ENCODE data around the gene FADS6.
A peak's percentile ranks its signal among the peaks of the same experiment; 100 is the strongest.

The FADS6 gene

DNA sequence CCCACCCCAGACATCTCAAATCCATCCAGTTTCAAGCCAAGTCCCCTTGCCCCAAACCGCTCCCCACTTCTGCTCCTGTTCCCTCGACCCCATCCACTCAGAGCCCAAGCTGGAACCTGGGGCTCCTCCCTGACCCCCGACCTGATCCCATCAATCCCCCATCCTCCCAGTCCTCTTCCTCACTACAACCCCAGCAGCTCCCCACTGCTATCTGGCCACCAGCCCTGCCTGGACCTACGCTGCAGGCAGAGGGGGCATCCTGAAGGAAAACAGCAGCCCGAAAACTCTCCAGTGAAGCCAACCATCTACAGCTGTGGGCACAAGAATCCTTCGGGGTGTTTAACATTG, 24.6 kb downstream of the FADS6 start:
- no peak for DNase-seq (ENCODE audit: low spot score)

DNA sequence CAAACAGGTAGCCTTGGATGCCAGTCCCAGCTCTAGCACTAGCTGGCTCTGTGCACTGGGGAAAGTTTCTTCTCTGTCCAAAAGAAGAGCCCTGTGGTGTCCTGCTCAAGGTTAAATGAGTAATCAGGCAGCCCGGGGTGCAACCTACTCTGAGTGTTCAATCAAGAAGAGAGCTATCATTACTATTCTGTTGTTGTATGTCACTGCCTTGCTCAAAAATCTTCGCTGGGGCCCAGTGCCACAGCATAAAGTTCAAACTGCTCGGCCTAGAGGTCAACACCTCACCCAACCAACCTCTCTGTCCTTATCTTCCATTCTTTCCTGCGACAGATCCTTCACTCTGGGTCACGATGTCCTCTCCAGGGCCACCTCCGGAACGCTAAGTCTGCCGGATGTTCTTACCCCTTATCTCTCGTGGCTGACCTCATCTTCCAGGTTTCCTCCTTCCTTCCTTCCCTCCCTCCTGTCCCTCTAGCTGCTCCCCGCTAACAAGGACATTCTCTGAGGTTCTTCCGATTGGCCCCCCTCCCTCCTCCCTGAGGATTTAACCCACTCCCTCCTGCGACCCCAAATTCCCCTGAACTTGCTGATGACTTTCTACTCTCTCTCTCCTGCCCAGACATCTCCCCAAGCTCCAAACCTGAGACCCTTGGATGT, 25.1 kb downstream of the FADS6 start:
- DNase-seq (ENCODE audit: low spot score): no peak

DNA sequence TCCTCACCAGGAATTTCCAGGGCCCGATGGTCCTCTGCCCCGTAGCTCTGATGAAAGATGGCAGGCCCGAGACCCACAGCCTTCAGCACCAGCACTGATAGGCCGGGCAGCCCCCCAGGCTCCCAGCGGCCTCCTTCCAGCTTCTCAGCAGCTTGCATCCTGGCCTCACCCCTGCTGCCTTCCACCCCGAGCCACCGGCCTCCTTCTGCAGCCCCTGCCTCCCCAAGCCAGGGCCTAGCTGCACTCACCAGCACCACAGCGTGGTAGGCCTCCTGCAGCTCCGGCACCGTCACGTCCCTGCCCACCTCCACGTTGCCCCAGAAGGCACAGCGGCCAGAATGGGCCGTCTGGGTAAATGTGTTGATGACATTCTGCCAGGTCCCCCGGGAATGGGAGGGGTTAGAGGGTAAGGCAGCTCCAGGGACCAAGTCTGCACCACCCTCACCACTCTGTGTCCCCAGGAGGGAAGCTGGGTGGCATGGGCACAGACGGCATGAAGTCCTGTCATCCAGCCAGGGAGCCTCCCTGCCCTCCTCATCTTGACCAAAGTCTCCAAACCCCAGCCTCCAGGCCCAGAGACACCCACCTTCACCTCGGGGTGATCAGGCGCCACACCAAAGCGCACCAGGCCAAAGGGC, 27.1 kb downstream of the FADS6 start:
- DNase-seq (ENCODE audit: low spot score): no peak

- DNase-seq (ENCODE audit: low spot score): no peak
Measured at GRCh38 chr17:74865504-74866197, 27.8 kb downstream of the FADS6 start.

DNA sequence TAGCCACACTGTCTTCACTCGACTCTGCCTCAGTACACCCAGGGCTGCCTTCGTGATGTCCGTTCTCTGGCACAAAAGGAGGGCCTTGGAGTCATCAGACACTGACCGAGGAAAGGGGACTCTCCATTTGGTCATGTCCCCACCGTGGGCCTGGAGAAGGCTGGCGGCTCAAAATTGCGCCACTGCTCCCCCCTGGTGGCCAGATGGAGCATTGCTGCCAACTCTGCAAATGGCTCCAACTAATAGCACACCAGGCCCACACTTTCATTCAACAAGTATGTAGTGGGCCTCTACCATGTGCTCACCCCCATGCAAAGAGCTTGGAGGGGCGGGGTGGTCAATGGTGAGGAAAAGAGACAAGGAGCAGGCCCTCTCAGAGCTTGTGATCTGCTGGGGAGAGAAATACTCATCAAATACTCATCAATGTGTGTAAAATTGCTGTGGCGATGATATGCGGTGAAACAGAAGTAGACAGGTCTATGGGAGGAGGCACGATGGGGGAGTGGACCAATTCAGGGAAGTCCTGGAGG, 28.5 kb downstream of the FADS6 start:
- DNase-seq (ENCODE audit: low spot score): peak; percentile 61

DNA sequence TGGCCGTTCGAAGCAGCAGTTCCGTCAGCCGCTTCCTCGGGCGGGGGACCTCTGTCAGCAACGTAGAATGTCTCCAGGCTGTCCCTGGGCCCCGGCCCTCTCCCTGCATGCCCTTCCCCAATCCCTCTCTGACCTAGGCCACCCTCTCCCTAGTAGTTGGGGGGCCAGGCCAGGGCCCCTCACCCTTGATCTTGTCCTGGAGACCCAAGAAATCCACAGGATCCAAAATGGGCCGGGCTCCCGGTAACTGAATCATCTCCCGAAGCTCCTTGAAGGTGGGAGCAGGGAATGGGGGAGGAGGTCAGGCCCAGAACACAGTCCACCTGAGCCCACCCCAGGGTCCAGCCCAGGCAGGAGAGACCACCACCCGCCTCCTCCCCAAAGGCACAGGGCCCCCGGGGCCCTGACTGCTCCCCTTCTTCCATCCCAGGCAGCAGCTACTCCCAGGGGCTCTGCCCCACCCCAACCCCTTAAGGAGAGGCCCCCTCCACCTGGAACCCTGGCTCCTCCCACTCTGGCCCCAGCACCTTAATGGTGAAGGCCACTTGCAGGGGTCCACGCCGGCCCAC, 29.1 kb downstream of the FADS6 start:
- DNase-seq (ENCODE audit: low spot score): no peak

DNA sequence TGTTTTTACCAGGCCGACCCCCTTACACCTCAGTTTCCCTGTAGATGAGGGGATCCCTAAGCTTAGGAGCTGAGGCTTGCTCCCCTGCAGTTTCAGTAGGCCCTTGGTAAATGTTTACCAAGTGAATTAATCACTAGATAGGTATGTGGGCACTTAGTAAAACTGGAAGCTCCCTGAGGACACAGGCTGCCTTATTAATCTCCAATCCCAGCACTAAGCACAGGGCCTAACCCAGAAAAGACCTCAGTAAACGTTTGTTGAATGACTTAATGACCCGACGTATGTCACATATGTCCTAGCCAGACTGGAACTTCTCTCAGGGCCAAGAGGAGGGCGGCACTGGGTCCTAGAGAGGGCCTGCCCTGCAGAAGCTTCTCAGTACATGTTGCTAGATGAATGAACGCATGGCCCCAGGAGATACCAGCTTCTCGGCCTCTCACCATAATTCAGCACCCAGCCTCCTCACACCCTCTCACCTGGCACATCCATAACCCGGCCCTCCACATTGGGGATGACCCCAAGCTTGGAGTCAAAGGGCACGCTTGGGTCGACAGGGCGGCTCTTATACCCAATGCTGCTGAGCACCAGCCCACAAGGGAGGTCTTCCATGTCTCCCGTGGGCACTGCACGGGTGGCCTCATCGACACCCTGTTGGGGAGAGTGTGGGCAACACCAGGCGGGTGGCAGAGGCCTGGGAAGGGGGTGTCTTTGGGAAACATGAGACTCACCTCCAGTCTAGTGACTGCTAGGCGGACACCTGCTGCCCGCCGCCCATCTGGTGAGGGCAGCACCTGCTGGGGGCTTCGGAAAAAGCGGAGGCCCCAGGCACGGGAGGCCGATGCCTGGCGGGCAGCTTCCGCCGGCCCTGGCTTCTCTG, 29.8 kb downstream of the FADS6 start:
- no peak for DNase-seq (ENCODE audit: low spot score)

- DNase-seq (ENCODE audit: low spot score): no peak
Measured at GRCh38 chr17:74862919-74863318, 30.5 kb downstream of the FADS6 start.

DNA sequence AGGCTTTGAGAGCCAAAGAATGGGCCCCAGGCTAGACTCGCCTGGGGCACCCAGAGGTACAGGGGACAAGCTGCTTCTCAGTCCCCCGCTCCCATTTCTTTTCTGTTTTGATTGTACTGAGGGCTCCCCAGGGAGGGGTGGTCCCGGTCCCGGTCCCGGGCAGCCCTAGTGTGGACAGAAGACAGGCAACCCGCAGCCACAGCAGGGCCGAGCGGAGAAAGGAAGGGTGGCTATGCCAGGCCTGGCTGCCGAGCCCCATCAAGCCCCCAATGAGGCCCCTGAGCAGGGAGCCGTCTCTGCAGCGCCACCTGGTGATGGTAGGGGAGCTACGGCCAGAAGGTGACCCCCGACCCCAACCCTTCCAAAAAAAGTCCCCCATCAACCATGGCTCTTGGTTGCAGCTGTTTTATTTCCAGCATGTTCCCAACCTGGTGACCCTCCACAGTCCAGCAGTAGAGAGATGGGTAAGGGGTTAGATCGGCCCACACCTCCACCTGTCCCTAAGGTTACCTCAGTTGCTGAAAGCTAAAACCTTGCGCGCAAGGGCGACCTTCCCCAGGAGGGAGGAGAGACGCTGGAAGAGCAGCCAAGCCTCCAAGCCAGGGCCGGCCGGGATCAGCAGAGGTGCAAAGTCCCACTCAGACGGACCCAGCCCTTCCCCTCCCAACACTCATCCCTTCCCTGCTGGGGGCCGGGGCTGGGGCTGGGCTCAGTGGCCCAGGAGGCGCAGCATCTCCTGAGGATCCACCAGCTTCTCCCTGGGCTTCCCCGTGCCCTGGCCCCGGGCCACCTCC, 31.1 kb downstream of the FADS6 start:
- DNase-seq (ENCODE audit: low spot score): no peak

DNA sequence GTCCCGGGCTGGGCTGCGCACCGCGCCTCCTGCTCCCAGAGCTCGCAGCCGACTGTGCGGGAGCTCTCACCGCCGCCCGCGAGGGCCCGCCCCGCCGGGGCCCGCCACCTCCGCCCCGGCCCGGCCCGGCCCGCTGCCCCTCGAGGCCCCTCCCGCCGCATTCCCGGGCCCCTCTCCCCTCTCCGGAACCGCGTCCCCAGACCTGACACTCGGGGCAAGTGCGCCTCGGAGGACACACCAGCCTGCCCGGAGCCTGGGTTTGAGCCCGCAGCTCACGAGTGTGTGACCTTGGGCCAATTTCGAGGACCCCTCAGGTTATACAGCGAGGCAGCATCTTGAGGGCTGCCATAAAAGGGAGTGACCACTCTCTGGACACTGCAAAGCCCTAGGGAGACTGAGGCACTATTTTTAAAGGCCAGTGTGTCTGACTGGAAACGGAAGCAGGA, 31.7 kb downstream of the FADS6 start:
- no peak for DNase-seq (ENCODE audit: low spot score)

GRCh38 chr17:74860872-74861661, 32.4 kb downstream of the FADS6 start:
- no peak for DNase-seq (ENCODE audit: low spot score)

- DNase-seq (ENCODE audit: low spot score): no peak
Measured at GRCh38 chr17:74860229-74860871, 33.1 kb downstream of the FADS6 start.

DNA sequence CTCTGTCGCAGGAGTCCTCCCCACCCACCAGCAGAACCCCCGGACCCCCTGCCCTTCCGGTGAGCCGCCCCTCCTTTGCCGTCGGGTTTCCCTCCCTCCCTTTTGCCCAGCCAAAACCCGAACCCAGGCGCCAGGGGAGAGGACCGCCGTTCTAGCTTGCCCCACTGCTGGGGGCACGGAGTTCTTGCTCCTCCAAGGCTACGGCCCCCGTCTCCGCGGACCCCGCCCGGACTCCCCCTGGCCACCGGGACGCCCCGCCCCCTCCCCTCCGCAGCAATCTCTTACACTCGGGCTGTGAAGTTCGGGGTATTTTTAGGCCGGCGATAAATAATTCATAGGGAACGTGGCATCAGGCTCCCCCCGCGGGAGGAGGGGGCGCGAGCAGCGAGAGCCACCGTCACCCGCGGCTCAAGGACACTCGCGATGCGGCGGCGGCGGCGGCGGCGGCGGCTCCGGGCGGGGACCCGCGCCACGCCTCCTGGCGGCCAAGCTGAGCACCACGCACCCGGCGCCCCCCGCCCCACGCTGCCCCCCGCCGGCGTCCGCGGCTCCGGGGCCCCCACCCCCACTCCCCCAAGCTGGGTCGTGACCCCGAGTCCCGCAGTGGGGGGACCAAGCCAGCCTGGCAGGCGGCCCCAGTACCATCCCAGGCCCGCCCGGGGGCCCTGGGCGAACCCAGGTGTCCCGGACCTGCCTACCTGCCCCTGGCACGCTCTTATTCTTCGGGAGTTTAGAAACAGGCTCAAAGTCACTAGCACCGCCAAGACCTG, 33.8 kb downstream of the FADS6 start, which contains the start of gene GRIN2C:
GRIN2C (minus strand) TSS at position 427 of the 770 bp plus-strand sequence. CDS start 4,793 bp downstream, outside the sequence.
- DNase-seq (ENCODE audit: low spot score): no peak

DNA sequence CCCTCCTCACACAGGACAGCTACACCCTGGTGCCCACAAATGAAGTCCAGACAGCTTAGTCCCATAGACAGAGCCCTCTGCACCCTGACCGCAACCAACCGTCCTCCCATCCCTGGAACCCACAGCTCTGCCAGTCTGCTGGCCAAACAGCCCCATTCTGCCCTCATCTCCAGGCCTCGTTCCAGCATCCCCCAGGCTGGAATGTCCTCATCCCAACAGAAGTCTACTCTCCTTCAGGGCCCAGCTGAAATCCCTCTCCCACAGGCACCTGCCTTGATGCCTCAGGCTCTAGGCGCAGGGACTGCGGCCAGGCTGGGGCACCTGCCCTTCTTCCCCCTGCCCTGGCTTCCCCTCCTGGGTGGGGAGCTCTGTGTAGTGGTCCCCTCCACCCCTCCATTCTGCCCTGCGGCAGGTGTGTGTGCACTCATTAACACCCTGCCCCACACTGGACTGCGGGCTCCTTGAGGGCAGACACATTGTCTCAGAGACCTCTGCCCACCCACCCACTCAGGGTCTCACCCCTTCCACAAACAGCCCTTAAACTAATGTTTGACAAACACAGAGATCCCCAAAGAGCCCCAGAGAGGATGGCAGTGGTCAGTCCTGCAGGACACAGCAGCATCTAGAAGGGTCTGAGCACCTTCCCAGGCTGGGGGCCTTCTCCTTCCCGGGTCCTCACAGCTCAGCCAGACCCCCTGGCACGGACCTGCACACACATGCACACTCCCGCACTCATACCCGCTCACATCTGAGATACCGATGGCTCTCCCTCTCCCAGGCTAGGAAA, 34.6 kb downstream of the FADS6 start:
- no peak for DNase-seq (ENCODE audit: low spot score)

GRCh38 chr17:74857191-74857590, 36.2 kb downstream of the FADS6 start:
- DNase-seq (ENCODE audit: low spot score): no peak

DNA sequence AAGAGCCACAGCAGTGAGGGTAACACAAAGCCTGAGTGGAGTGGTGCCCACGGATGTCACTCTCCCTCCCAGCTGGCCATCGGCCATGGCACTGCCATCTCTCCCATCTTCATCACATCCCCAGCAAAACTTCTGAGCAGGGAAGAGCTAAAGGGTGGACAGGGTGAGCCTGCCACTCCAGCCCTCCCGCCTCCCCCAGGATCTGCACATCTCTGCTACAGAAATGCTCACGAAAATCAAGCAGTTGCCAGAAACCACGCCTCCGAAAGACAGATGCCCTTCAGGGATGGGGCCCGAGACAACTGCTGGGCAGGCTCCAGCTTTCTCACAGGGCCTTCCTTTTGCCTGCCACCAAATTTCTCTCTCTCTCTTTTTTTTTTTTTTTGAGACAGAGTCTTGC, 37.3 kb downstream of the FADS6 start:
- DNase-seq (ENCODE audit: low spot score): no peak

DNA sequence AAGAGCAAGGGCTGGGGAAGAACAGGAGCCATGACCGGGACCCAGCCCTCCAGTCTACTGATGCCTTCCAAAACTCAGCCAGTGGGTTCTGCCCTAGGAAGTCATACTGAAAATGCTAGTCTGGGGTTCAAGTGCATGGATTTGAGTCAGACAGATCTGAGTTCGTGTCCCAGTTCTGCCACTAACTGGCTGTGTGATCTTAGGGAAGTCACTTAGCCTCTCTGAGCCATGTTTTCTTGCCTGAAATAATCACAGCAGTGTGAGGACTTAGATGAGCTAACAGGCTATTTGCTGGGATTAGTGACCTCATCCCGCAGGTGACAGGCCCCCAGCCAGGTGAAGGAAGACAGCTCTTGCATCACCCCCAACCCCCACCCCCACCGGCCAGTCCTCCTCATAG, 38.1 kb downstream of the FADS6 start:
- no peak for DNase-seq (ENCODE audit: low spot score)

GRCh38 chr17:74854792-74855191, 38.6 kb downstream of the FADS6 start:
- no peak for DNase-seq (ENCODE audit: low spot score)

All from RKO (cell line).